ENCODE results near the gene LRRC75A.

LRRC75A gene

DNA sequence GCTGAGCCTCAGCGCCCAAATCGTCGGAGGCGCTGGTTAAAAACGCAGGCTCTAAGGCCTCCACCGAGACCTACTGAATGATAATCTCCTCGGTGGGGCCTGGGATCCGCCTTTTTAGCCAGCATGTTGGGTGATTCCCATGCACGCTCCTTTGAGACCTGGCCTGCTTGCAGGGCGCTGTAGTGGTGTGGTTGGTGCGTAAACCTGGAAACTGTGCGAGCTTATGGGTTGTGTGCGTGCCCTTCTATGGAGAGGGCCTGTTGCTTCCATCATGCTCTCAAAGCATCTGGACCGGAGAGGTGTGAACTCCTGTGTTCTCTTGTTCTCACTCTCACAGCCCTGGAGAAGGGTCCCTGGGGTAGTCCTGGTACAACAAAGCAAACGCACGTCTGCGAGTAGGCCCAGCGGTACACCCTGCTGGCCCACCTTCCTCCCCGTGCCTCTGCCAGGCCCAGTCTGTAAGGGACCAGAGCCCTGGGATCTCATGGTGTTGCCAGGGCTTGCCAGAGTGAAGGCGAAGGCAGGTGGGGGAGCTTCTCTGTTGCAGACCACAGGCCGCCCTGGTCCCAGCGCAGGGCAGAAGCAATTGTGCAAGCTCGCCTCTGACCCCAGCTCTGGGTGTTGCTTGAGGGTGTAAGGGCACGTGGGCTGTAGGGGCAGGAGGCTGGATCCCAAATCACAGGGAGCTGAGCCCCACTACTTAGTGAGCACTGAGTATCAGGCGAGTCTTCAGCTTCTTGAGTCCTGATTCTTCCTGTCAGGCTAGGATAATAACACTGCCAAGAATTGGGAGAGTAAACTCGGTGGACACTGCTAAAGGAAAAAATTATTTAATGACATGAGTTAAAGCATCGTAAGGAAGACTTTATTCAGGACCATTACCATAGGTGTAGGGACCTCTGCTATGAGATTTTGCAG lies 879 bp upstream of the LRRC75A start:
- Histone ChIP-seq H3K9ac (ENCODE audit: low read depth, low read length) (peak overlapping the region; percentile 41; the same call in 1 of the 2 replicates), H3K4me1 (ENCODE audit: insufficient read depth, low read length) (peaks cover 28% of the 10 kb centered on the region), H3K4me3 (ENCODE audit: low read length) (peak overlapping the region; percentile 51), H3K36me3 (ENCODE audit: insufficient read depth, low read length) (no peaks in the 10 kb centered on the region), H3K9me3 (ENCODE audit: insufficient read depth, low read depth, low read length) (no peaks in the 10 kb centered on the region), H3K27me3 (ENCODE audit: insufficient read depth, low read length) (peaks cover 33% of the 10 kb centered on the region), H3K27ac (ENCODE audit: low read depth, low read length) (no peak overlapping the region)
- WGBS = 74% methylated on average over 27 of the region's 27 CpGs

DNA sequence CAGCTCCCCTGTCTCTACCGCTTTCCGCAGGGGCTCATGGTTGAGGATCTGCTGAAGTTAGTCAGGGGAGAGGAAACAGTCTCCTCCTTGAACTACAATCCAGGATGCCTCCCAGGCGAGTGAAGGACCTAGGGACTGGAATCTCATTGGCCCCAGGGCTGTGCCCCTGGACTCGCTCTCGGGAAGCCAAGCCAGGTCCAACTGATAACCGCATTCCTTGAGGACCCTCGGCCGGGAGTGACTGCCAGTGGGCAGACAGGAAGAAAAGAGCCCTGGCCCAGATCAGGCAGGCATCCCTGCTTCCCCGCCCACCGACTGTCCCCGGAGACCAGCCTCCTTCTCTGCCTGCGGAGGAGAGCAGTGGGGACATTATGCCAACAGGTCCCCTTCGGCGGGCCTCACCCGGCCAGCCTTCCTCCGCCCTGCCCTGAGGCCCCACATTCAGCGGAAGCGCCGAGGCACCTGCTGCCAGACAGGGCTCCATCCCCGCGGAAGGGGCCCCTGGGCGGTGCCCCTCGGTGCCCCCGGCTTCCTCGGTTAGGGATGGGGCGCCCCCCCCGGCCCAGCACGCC lies 776 bp downstream of the LRRC75A start:
- Histone ChIP-seq H3K4me3 (ENCODE audit: low read length) (peak overlapping the region; percentile 57), H3K4me1 (ENCODE audit: insufficient read depth, low read length) (peaks cover 36% of the 10 kb centered on the region), H3K36me3 (ENCODE audit: insufficient read depth, low read length) (no peaks in the 10 kb centered on the region), H3K27ac (ENCODE audit: low read depth, low read length) (no peak overlapping the region), H3K27me3 (ENCODE audit: insufficient read depth, low read length) (peaks cover 33% of the 10 kb centered on the region), H3K9me3 (ENCODE audit: insufficient read depth, low read depth, low read length) (no peaks in the 10 kb centered on the region), H3K9ac (ENCODE audit: low read depth, low read length) (no peak overlapping the region)
- WGBS = 8% methylated on average over 28 of the region's 28 CpGs

DNA sequence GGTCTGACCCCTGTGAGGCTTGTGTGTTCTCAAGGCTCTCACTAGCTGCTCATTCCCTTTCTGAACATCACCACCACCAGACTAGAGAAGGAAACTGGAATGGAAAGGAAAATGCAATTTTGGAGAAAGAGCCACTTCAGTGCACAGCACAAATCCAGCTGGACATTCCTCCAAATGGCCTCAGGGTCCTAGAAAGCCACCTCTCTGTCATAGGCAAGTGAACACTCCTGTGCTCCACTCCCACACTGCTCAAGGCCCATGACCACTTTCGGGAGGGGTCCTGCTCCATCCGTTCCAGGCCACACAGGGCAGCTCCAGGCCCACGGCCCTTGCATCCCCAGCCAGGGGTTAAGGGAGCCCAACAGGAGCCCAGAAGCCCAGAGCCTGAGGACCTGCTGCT lies 2.6 kb downstream of the LRRC75A start:
- Histone ChIP-seq H3K36me3 (ENCODE audit: insufficient read depth, low read length) (no peaks in the 10 kb centered on the region), H3K4me3 (ENCODE audit: low read length) (no peak overlapping the region), H3K9ac (ENCODE audit: low read depth, low read length) (no peak overlapping the region), H3K4me1 (ENCODE audit: insufficient read depth, low read length) (peaks cover 54% of the 10 kb centered on the region), H3K9me3 (ENCODE audit: insufficient read depth, low read depth, low read length) (no peaks in the 10 kb centered on the region), H3K27me3 (ENCODE audit: insufficient read depth, low read length) (peaks cover 33% of the 10 kb centered on the region), H3K27ac (ENCODE audit: low read depth, low read length) (no peak overlapping the region)
- 94% methylated on average over 3 of the region's 3 CpGs for WGBS

DNA sequence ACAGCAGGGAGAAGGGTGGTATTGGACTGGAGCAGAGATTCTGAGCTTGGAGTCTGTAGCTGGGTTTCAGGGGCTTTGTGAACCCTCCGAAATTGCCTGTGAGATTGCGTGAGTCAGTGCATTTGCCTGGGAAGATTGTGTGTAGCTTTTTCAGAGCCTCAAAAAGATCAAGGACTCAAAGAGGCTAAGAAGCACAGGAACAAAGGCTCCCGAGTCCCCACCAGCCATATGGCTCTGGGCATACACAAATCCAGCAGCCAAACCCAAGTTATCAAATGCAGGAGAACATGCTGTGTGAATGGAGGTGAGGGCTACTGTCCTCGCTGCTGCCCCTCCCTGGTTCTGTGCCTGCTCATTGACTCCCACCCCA lies 3.0 kb downstream of the LRRC75A start:
- Histone ChIP-seq H3K27me3 (ENCODE audit: insufficient read depth, low read length) (peaks cover 33% of the 10 kb centered on the region), H3K4me1 (ENCODE audit: insufficient read depth, low read length) (peaks cover 57% of the 10 kb centered on the region), H3K27ac (ENCODE audit: low read depth, low read length) (no peak overlapping the region), H3K9me3 (ENCODE audit: insufficient read depth, low read depth, low read length) (no peaks in the 10 kb centered on the region), H3K4me3 (ENCODE audit: low read length) (no peak overlapping the region), H3K9ac (ENCODE audit: low read depth, low read length) (no peak overlapping the region), H3K36me3 (ENCODE audit: insufficient read depth, low read length) (no peaks in the 10 kb centered on the region)
- WGBS = 93% methylated on average over 4 of the region's 4 CpGs

DNA sequence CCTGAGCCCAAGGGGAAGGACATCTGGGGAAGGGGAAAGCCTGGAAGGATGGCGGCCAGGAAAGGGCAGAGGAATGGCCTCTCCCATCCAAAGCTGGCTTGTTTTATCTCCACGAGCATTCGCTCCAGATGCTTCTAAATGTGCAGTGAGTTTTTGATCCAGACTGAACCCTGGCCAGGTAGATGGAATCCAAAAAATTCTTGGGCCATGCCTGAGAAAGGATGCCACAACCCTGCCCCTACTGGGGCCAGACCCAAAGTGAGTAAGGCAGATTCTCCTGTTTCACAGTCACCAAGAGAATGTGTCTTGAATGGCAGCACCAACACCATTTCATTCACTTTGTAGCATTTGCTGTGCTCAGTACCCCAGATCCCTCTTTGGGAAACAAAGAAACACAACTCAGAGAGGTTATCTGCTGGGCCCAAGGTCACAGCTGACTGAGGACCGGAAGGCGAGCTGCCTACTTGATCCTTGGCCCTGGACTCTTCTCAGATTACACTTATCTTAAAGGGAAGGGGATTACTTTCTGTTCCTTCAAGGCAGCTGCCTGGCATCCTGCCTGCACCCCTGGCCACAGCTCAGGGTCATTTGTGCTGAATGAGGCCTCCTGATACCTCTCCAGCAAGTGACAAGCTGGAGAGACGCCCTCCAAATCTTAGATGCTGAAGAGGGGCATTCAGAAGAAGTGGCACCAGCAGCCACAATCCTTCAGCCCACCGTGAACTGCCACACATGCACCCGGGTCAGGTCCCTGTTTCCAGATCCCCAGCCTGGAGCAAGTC lies 3.6 kb downstream of the LRRC75A start:
- Histone ChIP-seq H3K4me3 (ENCODE audit: low read length) (no peak overlapping the region), H3K36me3 (ENCODE audit: insufficient read depth, low read length) (no peaks in the 10 kb centered on the region), H3K9me3 (ENCODE audit: insufficient read depth, low read depth, low read length) (no peaks in the 10 kb centered on the region), H3K9ac (ENCODE audit: low read depth, low read length) (no peak overlapping the region), H3K4me1 (ENCODE audit: insufficient read depth, low read length) (peaks cover 60% of the 10 kb centered on the region), H3K27ac (ENCODE audit: low read depth, low read length) (no peak overlapping the region), H3K27me3 (ENCODE audit: insufficient read depth, low read length) (peaks cover 27% of the 10 kb centered on the region)
- WGBS = 77% methylated on average over 8 of the region's 8 CpGs

DNA sequence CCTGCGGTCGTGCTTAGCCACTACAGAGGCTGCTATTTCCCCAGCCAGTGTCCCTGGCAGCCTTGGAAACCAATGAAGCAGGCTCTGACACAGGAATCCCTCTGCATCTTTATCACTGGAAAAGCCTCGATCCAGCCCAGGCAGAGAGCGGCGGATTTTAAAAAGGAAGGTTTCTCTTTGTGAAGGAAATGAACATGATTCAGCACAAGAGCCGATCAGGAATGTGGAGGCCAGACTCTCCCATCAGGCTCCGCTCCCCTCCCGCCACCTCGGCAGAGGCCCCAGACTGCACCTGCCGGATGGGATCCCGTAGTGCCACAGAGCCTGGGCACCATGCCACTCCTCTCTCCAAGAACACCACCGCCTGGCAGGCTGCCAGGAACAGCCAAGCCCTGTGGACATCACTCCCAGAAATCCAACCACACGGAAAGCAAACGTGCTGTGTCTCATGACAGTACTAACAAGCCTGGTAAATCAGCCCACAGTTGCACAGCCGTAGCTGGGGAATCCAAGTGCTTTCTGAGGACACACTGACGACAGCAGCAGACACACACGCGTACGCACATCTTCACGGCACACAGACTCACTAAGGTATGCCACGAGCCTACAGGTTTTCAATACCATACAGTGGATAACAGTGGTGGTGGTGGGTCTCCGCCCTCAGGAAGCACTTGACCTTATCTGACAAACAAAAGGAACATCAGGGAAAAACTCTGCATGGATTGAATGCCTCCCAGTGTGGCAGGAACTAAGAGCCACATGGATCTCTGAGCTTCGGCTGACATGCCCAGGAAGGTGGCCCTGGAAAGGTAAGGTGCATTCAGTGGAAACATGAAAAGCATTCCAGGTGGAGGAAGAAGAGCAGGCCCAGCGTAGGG lies 5.4 kb downstream of the LRRC75A start:
- Histone ChIP-seq H3K27ac (ENCODE audit: low read depth, low read length) (peak overlapping the region; percentile 84), H3K9me3 (ENCODE audit: insufficient read depth, low read depth, low read length) (no peaks in the 10 kb centered on the region), H3K27me3 (ENCODE audit: insufficient read depth, low read length) (peaks cover 16% of the 10 kb centered on the region), H3K4me1 (ENCODE audit: insufficient read depth, low read length) (peaks cover 54% of the 10 kb centered on the region), H3K36me3 (ENCODE audit: insufficient read depth, low read length) (no peaks in the 10 kb centered on the region), H3K9ac (ENCODE audit: low read depth, low read length) (peak overlapping the region; percentile 54), H3K4me3 (ENCODE audit: low read length) (no peak overlapping the region)
- 60% methylated on average over 24 of the region's 24 CpGs for WGBS

DNA sequence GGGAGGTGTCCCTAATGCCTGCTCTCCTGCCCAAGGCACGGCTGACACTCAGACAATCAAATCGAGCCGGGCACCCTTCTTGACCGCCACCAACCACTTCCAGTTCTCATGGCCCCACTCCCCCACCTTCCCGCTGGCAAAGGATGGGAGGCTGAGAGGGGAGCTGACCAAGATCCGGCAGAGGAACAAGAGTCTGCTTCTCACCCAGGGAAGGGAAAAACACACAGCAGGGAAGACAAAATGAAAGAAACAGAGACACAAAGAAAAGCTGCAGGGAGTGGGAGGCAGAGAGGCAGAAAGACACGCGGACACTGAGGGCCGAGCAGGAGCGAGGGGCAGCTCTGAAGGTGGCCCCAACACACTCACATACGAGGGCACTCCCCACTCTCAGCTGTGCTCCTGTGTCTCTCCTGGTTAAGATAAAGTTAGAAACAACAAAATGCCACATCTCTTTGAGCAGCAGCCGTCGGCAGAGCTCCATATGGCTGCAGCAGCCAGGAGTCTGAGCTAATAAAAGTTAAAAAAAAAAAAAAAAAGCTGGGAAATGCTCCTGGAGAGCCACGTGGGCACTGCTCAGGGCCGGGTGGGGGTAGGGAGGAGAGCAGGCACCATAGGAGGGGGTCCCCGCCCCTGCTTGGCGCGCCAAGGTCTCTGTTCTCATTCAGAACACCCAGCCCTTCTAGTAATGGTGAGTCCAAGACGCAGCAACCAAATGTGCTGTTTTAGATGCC lies 7.4 kb downstream of the LRRC75A start:
- Histone ChIP-seq H3K4me3 (ENCODE audit: low read length) (peak overlapping the region; percentile 18), H3K9ac (ENCODE audit: low read depth, low read length) (peak overlapping the region; percentile 56), H3K27ac (ENCODE audit: low read depth, low read length) (peak overlapping the region; percentile 79), H3K27me3 (ENCODE audit: insufficient read depth, low read length) (no peaks in the 10 kb centered on the region), H3K9me3 (ENCODE audit: insufficient read depth, low read depth, low read length) (no peaks in the 10 kb centered on the region), H3K4me1 (ENCODE audit: insufficient read depth, low read length) (peaks cover 48% of the 10 kb centered on the region), H3K36me3 (ENCODE audit: insufficient read depth, low read length) (no peaks in the 10 kb centered on the region)
- WGBS = 18% methylated on average over 19 of the region's 19 CpGs

DNA sequence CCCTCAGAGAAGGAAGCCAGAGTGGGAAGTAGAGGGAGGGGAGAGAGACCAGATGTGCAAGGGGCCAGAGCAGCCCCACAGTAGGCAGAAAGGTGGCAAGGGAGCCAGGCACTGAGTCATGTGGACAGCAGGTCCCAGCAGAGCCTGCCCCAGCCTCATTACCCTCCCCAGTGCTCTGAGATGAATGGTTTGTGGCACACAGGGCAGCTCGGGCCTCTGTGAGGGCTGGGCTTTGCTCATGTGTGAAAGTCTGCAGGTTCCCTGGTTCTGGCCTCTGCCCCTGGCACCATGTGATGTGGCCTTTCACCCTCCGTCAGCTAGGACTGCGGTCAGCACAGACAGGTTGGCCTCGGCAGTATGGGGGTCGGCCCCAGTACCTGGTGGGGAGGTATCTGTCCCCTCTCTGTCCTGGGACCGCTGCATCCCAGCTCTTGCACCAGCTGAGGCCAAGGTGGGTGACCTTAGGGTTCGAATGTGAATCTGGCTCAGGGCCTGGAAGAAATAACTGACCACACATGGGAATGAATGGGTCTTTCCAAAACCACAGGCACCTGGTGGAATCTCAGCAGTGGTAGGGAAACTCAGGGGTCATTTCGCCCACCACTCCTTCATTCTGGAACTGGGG lies 8.9 kb downstream of the LRRC75A start:
- Histone ChIP-seq H3K36me3 (ENCODE audit: insufficient read depth, low read length) (no peaks in the 10 kb centered on the region), H3K9ac (ENCODE audit: low read depth, low read length) (no peak overlapping the region), H3K4me3 (ENCODE audit: low read length) (no peak overlapping the region), H3K27me3 (ENCODE audit: insufficient read depth, low read length) (no peaks in the 10 kb centered on the region), H3K27ac (ENCODE audit: low read depth, low read length) (no peak overlapping the region), H3K4me1 (ENCODE audit: insufficient read depth, low read length) (peaks cover 35% of the 10 kb centered on the region), H3K9me3 (ENCODE audit: insufficient read depth, low read depth, low read length) (no peaks in the 10 kb centered on the region)
- WGBS = 92% methylated on average over 8 of the region's 8 CpGs

DNA sequence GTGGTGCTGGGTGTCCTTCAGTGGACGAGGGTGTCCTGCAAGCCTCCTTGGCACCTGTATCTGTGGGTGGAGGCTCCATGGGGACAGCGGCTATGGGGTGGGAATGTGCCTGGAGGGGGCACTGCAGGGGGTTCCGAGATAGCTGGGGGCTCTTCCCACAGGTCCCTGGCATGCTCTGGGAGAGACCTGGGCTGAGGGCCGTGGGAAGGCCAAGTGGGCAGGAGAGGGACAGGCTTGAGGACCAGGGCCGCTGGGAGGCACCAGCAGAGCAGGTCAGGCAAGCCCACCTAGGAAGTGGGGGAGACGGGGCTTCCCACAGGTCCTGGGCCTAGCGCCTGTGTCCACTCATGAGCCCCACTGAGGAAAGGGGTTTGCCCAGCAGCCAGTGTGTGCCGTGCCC lies 9.7 kb downstream of the LRRC75A start:
- no peaks in the 10 kb centered on the region for H3K27me3 ChIP-seq (ENCODE audit: insufficient read depth, low read length)
- 94% methylated on average over 8 of the region's 8 CpGs for WGBS
- no peak overlapping the region for H3K4me3 ChIP-seq (ENCODE audit: low read length)
- H3K9me3 ChIP-seq (ENCODE audit: insufficient read depth, low read depth, low read length) = no peaks in the 10 kb centered on the region
- H3K9ac ChIP-seq (ENCODE audit: low read depth, low read length) = no peak overlapping the region
- no peak overlapping the region for H3K27ac ChIP-seq (ENCODE audit: low read depth, low read length)
- H3K4me1 ChIP-seq (ENCODE audit: insufficient read depth, low read length) = peaks cover 31% of the 10 kb centered on the region
- no peaks in the 10 kb centered on the region for H3K36me3 ChIP-seq (ENCODE audit: insufficient read depth, low read length)

DNA sequence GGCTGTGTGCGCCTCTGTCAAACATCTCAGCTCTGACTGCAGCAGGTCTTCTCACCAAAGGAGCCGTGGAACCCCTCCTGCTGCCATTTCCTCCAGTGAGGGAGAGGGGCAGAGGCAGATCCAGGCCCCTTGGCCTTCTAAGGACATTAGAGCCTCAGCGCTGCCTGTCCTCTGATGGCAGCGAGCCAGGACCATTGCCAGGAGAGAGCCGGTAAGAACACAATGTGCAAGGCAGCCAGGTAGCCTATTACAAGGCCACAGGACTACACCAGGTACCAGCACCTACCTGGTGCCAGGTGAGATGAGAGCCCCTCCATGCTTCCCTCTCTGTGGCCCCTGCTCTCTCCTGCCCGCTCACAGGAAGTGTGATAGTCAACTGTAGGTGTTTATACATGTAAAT lies 11.0 kb downstream of the LRRC75A start:
- WGBS = 94% methylated on average over 5 of the region's 6 CpGs
- Histone ChIP-seq H3K9ac (ENCODE audit: low read depth, low read length) (no peak overlapping the region), H3K4me3 (ENCODE audit: low read length) (no peak overlapping the region), H3K4me1 (ENCODE audit: insufficient read depth, low read length) (peaks cover 22% of the 10 kb centered on the region), H3K36me3 (ENCODE audit: insufficient read depth, low read length) (no peaks in the 10 kb centered on the region), H3K9me3 (ENCODE audit: insufficient read depth, low read depth, low read length) (no peaks in the 10 kb centered on the region), H3K27me3 (ENCODE audit: insufficient read depth, low read length) (no peaks in the 10 kb centered on the region), H3K27ac (ENCODE audit: low read depth, low read length) (no peak overlapping the region)

Data from HUES64 (cell line).